Prostate gland (tissue), 2 donors: ENCODE measurements around the gene CNTN5.

Experiments
- CTCF ChIP-seq, 4 experiments: fragments of 200-600 bp in 2 of 4; fragments of 450-650 bp in 2 of 4; sonication (generic) in 2 of 4; IDR thresholded peaks; 1 replicate in 3 of 4; 2 replicates in 1 of 4; pipeline ENCODE4 v1.5.1; 2016 to 2019; ENCODE audit warnings: antibody characterized with exemption in 4 of 4, mild to moderate bottlenecking in 2 of 4, moderate library complexity in 2 of 4
- POLR2A ChIP-seq: fragments of 450-650 bp; IDR thresholded peaks from one replicate; pipeline ENCODE4 v1.6.1; 2016; ENCODE audit warnings: antibody characterized with exemption, mild to moderate bottlenecking
- POLR2AphosphoS5 ChIP-seq: sonication (generic); formaldehyde crosslinking; IDR thresholded peaks from one replicate; pipeline ENCODE4 v1.6.1; 2017; ENCODE audit warnings: antibody characterized with exemption

- no peak for TF ChIP-seq CTCF (IDR thresholded peaks at IDR 0.05)
- no peak for TF ChIP-seq POLR2AphosphoS5
- no peak for TF ChIP-seq POLR2A
Measured at GRCh38 chr11:99154277-99154676, 133.5 kb downstream of the CNTN5 start.
